Suprapubic skin (tissue), 4 donors: ENCODE data around the gene SGF29. TPM values are rescaled to one million over a fixed set of nuclear protein-coding genes. Genes with fewer than 3 reads are reported as not detected.

Experiments used
- DNase-seq, 2 donors: peaks; one replicate each; pipeline ENCODE4 v3.0.0-alpha.2; 2019; ENCODE audit warnings: low spot score in 2 of 2
- H3K27ac ChIP-seq: fragments of 200-600 bp; sonication (generic); one replicate; pipeline ENCODE4 v1.5.1; 2019
- H3K27me3 ChIP-seq: fragments of 200-600 bp; sonication (generic); one replicate; pipeline ENCODE4 v1.5.1; 2019
- H3K36me3 ChIP-seq: fragments of 200-600 bp; sonication (generic); one replicate; pipeline ENCODE4 v1.5.1; 2019
- H3K4me1 ChIP-seq: fragments of 200-600 bp; sonication (generic); one replicate; pipeline ENCODE4 v1.5.1; 2019
- H3K4me3 ChIP-seq: fragments of 200-600 bp; sonication (generic); one replicate; pipeline ENCODE4 v1.5.1; 2019; ENCODE audit warnings: mild to moderate bottlenecking
- H3K9me3 ChIP-seq: fragments of 200-600 bp; sonication (generic); one replicate; pipeline ENCODE4 v1.5.1; 2019
- CTCF ChIP-seq, 2 donors: fragments of 200-600 bp in 1 of 2; fragments of 450-650 bp in 1 of 2; sonication (generic) in 1 of 2; IDR thresholded peaks; one replicate each; pipeline ENCODE4 v1.5.1; 2016 to 2019; ENCODE audit warnings: antibody characterized with exemption in 2 of 2, mild to moderate bottlenecking in 1 of 2, moderate library complexity in 1 of 2
- EP300 ChIP-seq: sonication (generic); formaldehyde crosslinking; IDR thresholded peaks from one replicate; pipeline ENCODE4 v1.6.1; 2017; ENCODE audit warnings: antibody characterized with exemption
- POLR2A ChIP-seq, 2 donors: fragments of 450-650 bp; IDR thresholded peaks; one replicate each; pipeline ENCODE4 v1.6.1; 2017; ENCODE audit warnings: antibody characterized with exemption in 2 of 2, mild to moderate bottlenecking in 2 of 2, moderate library complexity in 2 of 2
- POLR2AphosphoS5 ChIP-seq, 3 donors: sonication (generic); formaldehyde crosslinking; IDR thresholded peaks; one replicate each; pipeline ENCODE4 v1.6.1; 2017; ENCODE audit warnings: antibody characterized with exemption in 3 of 3
- WGBS: methylation state at CpG from one replicate; pipeline ENCODE4 v1.1.5; 2018; 5-methylcytosine and 5-hydroxymethylcytosine counted together
- total RNA-seq, 4 donors: library from RNA; depleted of rRNA; stranded (reverse); fragments of >200 nt; gene quantifications; one replicate each; pipeline ENCODE4 v1.1.0, GENCODE V29; 2016

Gene SGF29
- 10 to 100 TPM; 20.2 to 36.1 (median 24.8) TPM for total RNA-seq

- H3K9me3 ChIP-seq: no peaks in the 10 kb centered on the region
- TF ChIP-seq EP300: no peak
- TF ChIP-seq POLR2A (IDR thresholded peaks at IDR 0.05): peak; percentile 73 to 90
- peak; percentile 88 to 98 (median 90) for TF ChIP-seq POLR2AphosphoS5 (IDR thresholded peaks at IDR 0.05)
- peak in 1 of 2 donors; percentile 39 for TF ChIP-seq CTCF (IDR thresholded peaks at IDR 0.05)
Observed at GRCh38 chr16:28553776-28554633, at the start of gene SGF29. Gene SGF29 (plus strand): TSS chr16:28553920. CDS start chr16:28581070, 27,150 bp downstream.

GRCh38 chr16:28504707-28505404 is 48.9 kb upstream of the SGF29 start:
- no peak for DNase-seq
- no peaks in the 10 kb centered on the region for H3K36me3 ChIP-seq
- no peaks in the 10 kb centered on the region for H3K27me3 ChIP-seq
- WGBS: 64% methylated on average over 7 of the region's 8 CpGs
- TF ChIP-seq CTCF (IDR thresholded peaks at IDR 0.05) (no peak), POLR2AphosphoS5 (IDR thresholded peaks at IDR 0.05) (no peak), POLR2A (IDR thresholded peaks at IDR 0.05) (no peak), EP300 (no peak)
- peaks cover 5% of the 10 kb centered on the region for H3K4me1 ChIP-seq
- H3K27ac ChIP-seq: no peak overlapping the region
- H3K9me3 ChIP-seq: no peaks in the 10 kb centered on the region
- H3K4me3 ChIP-seq: no peak overlapping the region

More at GRCh38 chr16:28553776-28554633, at the start of gene SGF29:
- H3K27me3 ChIP-seq: no peaks in the 10 kb centered on the region
- H3K4me1 ChIP-seq: peaks cover 17% of the 10 kb centered on the region
- 2% methylated on average over 48 of the region's 88 CpGs for WGBS
- H3K36me3 ChIP-seq: peaks cover 5% of the 10 kb centered on the region
- H3K4me3 ChIP-seq: peak within 1 kb of the TSS; percentile 51
- peak within 1 kb of the TSS; percentile 90 for H3K27ac ChIP-seq
- DNase-seq: peak; percentile 96

- WGBS: 64% methylated on average over 14 of the region's 14 CpGs
- no peaks in the 10 kb centered on the region for H3K27me3 ChIP-seq
Observed at GRCh38 chr16:28505489-28506137, 48.1 kb upstream of the SGF29 start.

GRCh38 chr16:28511031-28511430 is 42.7 kb upstream of the SGF29 start:
- H3K4me3 ChIP-seq: no peak overlapping the region

More at GRCh38 chr16:28505489-28506137, 48.1 kb upstream of the SGF29 start:
- Histone ChIP-seq H3K4me3 (no peak overlapping the region), H3K36me3 (no peaks in the 10 kb centered on the region), H3K27ac (no peak overlapping the region), H3K4me1 (peaks cover 5% of the 10 kb centered on the region), H3K9me3 (no peaks in the 10 kb centered on the region)
- TF ChIP-seq CTCF (IDR thresholded peaks at IDR 0.05): no peak
- no peak for TF ChIP-seq POLR2A (IDR thresholded peaks at IDR 0.05)
- TF ChIP-seq POLR2AphosphoS5 (IDR thresholded peaks at IDR 0.05): no peak
- no peak for DNase-seq

More at GRCh38 chr16:28511031-28511430, 42.7 kb upstream of the SGF29 start:
- Histone ChIP-seq H3K27me3 (no peaks in the 10 kb centered on the region), H3K36me3 (no peaks in the 10 kb centered on the region), H3K9me3 (no peaks in the 10 kb centered on the region), H3K27ac (no peak overlapping the region), H3K4me1 (no peaks in the 10 kb centered on the region)
- WGBS: 60% methylated on average over 3 of the region's 3 CpGs
- no peak for DNase-seq
- TF ChIP-seq EP300: no peak
- TF ChIP-seq POLR2AphosphoS5 (IDR thresholded peaks at IDR 0.05): no peak
- no peak for TF ChIP-seq POLR2A (IDR thresholded peaks at IDR 0.05)
- no peak for TF ChIP-seq CTCF (IDR thresholded peaks at IDR 0.05)
